ENCODE data around the gene TUBGCP3.
"Not testable (repeated sequence)": the region's sequence is repeated elsewhere in the genome, so short reads cannot be mapped to it uniquely, and the experiment has no call there.

Gene TUBGCP3

DNA sequence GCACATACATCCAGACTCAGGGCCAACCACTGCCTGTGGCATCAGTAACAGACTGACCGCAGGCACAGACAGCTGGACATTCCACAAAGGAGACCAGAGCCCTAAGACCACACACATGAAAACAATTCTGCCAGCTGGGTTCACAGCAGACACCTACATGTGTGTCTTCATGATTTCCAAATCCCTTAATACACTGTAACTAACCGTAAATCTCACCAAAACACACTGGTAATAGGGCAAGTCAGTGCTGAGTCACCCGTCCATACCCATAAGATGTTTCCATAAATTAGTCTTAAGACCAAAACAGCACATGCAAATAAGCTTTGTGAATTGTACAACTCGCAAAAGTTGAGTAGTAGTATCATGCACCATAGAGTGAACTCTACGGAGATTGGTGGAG is 65.4 kb downstream of the TUBGCP3 start:
- DNase-seq = no peak

DNA sequence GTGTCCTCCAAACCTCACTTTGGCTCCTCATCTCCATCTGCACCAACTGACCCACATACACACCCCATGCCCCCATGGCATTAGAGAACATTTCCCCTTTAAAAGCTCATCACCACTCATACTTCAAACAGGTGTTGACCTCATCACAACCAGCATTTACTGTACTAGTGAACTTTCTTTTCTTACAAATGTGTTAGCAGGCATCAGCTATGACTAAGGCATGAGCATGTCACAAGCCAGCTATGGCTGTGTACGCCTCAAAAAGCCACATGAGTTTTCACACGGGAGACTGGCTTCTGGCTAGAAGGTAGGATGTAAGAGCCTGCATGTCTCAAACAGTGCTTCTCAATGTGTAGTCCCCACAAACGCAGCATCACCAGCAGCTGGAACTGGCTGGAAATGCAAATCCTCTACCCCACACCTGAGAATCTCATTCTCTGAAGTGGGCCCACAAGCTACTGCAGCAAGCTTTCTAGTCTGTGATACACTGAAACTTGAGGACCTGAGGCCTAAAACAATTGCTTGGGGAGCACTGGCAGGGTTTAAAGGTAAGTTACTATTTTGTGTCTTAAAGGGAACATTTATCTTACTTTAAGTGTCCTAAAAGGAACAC is 66.8 kb downstream of the TUBGCP3 start:
- DNase-seq = no peak

DNA sequence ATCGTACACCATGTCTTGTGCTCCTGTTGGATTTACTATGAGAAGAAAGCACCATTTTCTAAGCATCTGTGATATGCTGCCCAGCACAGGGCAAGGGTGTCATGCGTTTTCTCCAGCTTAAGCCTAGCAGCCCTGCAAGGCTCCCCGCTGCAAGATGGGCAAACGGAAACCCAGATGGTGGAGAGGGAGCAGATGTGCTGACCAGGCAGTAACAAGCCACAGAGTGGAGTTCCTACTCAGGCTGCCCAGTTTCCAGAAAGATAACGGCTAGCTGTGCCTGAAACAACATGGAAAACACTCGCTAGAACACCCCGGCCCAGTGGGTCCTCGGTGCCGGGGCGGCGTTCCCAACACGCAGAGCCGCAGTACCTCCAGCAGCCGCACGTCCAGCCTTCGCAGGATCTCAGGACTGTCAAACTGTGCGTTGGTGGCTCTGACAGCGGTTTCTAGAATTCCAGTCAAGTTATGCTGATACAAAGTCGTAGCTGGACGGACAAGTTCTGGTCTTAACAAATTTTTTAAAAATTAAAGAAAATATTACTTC is 68.4 kb downstream of the TUBGCP3 start:
- DNase-seq = no peak

DNA sequence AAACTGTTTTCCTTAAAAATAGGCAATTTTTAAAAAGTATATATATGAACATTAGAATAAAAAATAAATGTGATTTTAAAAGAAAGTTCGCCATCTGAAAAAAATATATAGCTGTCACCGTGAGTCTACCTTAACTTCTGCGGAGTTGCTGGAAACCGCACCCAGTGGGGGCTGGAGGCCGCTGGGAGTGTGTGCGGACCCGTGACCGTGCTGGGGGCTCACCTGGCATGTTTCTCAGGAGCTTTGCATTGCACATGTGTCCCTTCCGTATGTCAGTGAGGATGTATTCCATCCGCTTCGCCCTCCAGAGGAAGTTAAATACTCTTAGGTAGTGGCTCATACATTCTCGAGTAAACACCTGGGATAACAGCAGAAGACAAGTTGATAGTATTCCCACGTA is 71.7 kb downstream of the TUBGCP3 start:
- DNase-seq = no peak

DNA sequence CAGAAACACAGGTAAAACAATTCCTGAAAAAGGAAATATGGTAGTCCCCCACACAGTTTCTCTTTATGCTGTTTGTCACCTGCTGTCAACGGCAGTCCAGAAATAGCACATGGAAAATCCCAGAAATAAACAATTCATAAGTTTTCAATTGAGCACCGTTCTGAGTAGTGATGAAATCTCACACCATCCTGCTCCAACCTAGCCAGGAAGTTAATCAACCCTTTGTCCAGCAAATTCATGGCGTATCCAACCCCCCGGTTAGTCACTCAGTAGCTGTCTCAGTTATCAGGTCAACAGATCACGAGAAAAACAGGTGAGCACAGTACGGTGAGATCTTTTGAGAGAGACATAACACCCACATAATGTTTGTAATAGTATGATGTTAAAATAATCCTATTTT is 74.2 kb downstream of the TUBGCP3 start:
- no peak for DNase-seq

DNA sequence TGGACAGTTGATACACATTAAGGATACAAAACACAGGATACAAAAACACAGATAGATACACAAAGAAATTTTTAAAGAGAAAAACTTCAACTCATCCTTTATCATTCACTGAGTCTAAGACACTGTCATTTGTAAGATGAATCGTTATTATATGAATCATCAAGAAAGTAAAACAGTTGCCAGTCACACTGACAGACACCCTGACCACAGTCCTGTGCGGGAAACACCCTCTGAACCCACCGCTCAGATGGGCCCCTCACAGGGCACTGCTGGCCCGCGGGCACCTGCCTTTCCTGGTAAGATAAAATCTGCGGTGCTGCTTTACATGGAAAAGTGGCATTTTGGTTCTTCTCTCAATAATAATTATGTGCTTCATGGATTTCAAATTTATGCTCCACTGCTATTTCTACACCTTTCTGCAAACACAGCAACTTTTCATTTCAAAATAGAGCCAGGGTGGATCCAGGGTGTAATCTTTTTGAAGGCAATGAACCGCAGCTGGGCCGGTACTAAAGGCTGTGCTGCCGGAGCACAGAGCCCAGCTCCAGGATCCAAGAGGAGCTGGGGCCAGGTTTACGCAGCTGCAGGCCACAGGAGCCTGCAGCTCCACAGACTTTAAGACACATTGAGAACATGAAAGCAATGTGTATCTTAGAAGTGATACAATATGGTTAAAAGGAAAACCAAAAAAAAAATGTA is 76.8 kb downstream of the TUBGCP3 start:
- DNase-seq = no peak

DNA sequence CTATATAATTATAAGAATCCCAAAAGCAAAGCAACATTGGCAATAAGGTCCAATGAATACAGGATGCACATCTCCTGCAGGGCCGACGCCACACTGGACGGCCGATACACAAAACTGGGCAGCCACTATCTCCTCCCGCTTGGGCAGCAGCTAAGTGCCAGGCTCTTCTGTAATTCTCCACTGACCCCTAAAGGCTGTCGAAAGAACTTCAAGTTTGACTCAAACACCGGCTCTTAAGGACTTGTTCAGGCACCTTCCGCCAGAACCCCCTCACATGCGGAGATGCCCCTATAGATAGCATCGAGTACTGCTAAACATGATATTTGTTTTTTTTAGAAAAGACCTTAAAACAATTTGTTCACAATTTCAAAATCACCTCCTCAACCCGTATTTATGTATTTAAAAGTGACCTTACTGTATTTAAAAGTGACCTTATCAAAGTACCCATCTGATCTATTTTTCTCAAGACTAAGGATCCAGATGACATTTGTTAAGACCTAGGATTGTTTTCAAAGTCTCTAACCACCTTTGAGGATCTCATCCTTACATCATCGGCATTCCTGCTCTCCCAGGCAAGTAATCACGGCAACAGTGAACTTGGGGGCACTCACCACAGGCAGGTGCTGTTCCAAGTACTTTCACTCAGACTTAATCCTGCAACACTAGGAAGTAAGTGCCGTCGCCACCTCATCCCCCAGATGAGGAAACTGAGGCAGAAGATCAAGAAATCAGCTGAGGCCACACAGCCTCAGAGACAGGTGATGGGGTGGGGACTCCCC is 77.8 kb downstream of the TUBGCP3 start:
- peak; percentile 32 for DNase-seq

DNA sequence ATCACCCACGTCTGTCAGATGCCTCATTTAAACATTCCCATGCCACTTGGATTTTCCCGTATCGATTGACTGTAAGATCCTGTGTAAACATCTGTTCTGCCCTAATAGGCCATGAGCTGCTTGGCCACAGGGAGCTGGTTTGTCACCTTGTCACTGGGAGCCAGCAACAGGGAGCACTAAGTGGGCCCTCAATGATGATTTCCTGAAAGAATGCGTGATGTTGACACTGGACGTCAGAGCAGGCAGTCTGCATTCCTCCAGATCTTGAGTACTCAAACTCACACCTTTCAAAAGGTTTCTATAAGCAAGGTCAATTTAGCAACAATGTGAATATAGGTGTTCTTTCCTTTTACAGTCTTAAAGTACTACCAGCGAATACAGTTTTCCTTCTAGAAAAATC is 78.8 kb downstream of the TUBGCP3 start:
- DNase-seq = no peak

DNA sequence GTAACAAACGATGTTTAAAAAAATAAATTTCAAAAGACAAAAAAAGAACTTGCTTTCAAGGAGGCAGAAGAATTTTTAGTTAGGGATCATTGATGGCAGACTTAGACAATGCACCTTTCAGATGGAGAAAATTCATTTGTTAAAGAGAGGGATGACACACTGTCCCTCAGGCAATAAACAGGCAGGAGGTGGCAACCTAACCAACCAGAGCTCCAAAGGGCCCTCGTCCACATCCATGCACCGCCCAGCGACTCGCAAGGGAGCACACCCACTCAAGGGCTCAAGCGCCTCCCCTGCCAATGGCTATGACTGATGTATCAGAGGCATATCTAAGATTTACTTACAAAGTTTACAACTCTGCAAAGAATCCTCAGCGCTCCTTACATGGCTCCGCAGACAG is 81.9 kb downstream of the TUBGCP3 start:
- no peak for DNase-seq

DNA sequence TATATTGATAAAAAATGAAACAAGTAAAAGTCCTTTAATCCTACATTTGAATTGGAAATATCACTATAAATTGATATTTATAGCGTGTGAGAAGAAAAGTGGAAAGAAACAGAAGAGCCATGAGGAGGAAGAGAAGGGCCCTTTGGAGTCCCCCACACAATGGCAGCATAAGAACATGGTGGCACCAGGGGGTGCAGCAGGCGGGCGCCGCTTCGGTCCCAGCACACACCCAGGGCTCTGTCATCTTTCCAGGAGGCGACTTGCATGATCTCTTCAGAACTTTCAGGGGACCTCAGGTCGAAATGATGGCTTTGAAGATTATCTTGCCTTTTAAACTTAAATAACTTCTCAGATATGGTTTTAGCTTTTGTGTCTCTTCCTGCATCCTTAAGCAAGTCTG is 91.8 kb downstream of the TUBGCP3 start:
- DNase-seq = no peak

DNA sequence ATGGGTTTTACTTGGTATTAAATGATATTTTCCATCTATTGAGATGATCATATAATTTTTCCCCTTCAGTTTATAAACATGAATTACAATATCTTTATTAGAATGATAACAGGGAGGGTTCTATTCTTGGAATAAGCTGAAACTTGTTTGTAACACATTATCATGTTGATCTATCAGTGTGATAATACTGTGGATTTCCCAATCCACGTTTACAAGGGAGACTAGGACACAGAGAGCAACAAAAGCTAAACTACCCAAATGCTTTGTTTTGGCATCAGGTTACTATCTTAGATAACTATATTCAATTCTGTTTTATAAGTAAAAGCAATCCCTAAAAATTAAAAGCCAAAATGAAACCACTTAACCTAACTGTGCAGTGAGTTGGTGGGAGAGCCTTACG is 92.5 kb downstream of the TUBGCP3 start:
- DNase-seq = no peak

DNA sequence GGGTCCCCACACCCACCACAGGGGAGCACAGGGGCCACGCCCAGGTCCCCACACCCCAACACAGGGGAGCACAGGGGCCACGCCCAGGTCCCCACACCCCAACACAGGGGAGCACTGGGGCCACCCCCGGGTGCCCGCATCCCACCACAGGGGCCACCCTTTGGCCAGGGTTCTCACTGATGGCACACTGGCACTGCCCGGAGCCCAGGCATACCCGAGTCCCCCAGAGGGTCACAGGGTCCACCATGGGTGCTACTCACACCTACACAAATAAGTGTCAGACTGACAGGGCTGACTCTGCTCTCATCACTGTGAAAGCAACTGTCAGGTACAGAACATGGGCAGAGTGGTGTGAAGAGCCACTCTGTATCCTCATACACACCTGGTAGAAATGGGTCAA is 98.8 kb downstream of the TUBGCP3 start:
- no peak for DNase-seq

DNA sequence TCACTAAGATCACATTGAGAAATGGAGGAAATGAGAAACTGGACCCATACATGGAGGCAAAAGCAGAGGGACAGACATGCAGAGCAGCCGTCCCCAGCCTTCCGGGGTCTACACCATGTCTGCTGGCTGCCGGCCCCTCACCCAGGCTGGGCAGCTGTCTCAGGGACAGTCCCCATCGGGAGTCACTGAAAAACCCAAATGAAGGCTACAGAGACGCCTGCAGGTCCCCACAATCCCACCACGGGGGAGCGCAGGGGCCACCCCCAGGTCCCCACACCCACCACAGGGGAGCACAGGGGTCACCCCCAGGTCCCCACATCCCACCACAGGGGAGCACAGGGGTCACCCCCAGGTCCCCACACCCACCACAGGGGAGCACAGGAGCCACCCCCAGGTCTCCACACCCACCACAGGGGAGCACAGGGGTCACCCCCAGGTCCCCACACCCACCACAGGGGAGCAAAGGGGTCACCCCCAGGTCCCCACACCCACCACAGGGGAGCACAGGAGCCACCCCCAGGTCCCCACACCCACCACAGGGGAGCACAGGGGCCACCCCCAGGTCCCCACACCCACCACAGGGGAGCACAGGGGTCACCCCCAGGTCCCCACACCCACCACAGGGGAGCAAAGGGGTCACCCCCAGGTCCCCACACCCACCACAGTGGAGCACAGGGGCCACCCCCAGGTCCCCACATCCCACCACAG is 99.5 kb downstream of the TUBGCP3 start:
- DNase-seq = not testable (repeated sequence)

DNA sequence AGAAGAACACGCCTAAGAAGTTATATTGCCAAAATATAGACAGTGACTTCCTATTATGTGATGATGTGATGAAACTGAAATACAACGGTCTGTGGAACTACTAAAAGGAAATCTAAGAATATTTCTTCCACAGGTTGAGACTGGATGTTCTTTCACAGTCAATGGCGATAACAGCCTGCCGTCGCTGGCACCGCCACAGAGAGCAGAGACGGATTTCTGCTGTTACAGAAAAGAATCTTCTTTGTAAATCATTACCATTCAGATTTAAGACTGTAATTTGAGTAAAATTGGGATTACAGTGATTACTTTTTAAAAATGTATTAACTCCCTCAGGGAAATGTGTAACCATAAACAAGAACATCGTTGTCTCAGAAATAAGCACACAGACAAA is 100.8 kb downstream of the TUBGCP3 start:
- DNase-seq = no peak

DNA sequence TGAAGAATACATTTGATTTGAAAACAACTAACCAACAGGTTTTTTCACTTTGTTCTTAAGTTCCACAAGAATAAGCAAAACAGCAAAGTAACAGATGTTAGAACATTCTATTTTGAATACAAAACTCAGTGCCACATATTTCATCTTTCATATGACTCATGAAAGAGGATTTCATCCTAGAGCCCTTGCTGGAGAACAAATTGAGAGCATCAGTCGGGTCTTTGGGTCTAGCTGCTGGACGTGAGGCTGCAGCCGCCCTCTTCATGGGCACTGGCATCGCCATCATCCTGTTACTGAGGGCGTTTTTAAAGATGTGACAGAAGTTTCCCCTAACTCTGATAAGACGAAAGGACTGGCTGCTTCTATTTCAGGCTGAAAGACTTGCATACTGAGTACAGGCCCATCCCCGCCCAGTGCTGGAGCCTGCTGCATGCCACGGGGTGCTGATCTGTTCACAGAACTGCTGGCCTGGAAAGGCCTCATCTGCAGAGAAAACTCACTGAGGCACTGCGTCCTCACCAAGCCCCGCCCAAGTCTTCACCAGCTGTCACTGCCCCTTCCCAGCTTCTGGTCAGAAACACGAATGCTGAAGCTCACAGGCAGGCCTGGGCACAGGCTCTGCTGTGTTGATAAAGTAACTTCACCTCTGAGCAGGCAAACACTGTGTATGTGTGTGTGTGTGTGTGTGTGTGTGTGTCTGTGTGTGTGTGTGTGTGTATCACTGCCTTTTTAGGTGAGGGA is 101.4 kb downstream of the TUBGCP3 start:
- no peak for DNase-seq

DNA sequence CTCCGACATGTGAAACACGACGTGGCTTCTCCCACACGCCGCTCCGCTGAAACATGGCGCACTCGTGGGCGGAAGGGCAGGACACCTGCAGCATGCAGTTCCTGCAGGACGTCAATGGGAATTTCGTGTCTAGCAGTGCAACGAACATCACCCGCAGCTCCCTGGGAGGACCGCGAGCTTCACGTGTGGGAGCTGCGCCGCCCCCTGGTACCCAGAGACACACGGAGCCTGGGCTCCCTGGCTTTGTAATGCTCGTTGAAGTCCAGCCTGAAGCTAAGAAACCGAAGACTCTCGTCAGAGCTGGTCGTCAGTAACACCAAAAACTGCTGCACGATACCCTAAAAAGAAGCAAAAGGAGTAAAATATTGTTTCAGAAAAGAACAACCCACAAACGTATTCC is 102.1 kb downstream of the TUBGCP3 start:
- DNase-seq = not testable (repeated sequence)

DNA sequence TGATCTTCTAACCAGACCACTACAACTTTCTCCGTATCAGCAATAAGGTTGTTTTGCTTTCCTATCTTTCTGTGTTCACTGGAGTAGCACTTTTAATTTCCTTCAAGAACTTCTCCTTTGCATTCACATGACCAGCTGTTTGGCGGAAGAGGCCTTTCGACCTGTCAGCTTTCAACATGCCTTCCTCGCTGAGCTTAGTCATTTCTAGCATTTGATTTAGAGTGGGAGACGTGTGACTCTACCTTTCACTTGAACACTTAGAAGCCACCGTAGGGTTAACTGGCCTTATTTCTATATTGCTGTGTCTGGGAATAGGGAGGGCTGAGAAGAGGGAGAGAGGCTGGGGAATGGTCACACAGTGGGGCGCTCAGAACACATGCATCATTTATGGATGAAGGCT is 104.7 kb downstream of the TUBGCP3 start:
- DNase-seq = no peak

DNA sequence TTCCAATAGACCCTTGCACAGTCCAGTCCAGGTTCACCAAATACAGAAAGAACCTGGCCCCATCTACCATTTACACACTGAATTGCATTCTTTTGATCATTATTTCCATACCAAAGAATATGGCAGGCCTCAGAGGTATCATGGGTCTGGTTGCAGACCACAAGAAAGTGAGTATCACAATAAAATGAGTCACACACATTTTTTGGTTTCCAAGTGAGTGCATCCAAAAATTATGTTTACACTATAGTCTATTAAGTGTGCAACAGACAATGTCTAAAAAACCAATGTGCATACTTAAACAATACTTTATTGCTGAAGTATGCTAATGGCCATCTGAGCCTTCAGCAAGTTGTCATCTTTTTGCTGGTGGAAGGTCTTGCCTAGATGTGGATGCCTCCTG is 106.5 kb downstream of the TUBGCP3 start:
- no peak for DNase-seq

DNA sequence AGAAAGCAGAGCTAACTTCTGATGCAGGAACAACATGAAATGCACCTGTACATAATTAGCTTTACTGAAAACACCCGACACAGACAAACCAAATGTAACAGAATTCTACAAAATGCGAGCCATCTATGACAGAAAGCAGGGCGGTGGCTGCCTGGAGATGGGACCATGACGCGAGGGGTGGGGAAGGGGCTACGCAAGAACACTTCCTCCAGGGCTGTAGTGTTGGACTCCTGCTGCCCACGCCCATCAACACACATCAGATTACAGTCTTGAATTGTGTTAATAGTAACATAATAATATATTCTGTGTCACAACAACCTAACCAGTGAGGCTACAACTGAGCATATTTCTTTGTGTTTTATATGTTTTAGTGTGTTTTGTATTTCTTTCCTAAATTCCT is 108.6 kb downstream of the TUBGCP3 start:
- DNase-seq = no peak

DNA sequence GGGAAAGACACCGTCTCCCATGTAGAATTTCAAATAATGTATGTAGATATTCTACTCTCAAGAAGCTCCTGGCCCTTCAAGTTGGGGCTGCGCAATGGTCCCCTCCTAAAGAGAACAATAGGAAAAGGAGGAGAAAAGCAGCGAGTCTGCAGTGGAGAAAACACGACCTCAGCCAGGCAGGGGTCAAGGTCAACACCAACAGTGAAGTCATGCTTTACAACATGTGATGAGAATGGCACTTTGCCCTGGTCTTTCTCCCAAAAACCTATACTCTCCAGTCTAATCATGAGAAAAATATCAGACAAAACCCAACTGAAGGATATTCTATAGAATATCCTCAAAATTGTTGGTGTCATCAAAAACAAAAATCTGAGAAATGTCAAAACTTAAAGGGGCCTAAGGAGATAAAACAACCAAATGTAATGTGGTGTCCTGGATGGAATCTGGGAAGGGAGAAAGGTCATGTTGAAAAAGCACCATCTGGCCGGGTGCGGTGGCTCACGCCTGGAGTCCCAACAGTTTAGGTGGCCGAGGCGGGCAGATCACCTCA is 110.8 kb downstream of the TUBGCP3 start:
- no peak for DNase-seq

DNA sequence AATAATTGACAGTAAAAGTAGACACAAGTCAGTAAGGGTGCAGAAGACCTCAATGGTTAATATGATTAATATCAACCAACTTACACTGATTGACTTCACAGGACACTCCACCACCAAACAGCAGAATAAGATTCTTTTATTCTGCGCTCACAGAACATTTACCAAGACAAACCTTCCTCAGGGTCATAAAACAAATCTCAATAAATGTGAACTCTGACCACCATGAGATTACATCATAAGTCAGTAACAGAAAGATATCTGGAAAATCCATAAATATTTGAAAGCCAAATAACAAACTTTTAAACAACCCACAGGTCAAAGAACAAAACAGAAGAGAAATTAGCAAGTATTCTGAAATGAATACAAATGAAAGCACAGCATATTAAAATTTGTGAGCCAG is 112.1 kb downstream of the TUBGCP3 start:
- no peak for DNase-seq

DNA sequence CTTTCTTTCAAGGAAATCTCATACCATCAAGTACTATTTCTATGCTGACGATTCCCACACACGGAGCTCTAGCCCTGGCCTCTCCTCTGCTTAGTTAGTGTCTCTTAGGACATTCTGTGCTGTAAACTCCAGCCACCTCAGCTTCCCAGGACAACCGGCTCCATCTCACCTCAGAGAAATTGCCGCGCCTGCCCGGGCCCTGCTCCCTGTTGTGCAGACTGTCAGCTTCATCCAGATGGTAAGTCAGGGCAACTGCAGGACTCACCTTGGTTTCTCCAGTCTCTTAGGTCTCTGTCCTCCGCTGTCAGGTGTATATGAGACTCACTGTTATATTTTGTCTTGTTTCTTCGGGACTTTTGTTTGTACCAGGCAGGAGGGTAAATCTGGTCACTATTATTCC is 113.1 kb downstream of the TUBGCP3 start:
- no peak for DNase-seq

Data from DMS53 (cell line).